Stomach (tissue), 9 donors: ENCODE data around the gene EIF4EBP2. TPM values are rescaled to one million over a fixed set of nuclear protein-coding genes. Genes with fewer than 3 reads are reported as not detected.

Experiments used
- DNase-seq, 2 donors: peaks; one replicate each; pipeline versions ENCODE4 v3.0.0 to v3.0.0-alpha.2; 2013 to 2019
- H3K27ac ChIP-seq, 5 donors: fragments of 200-600 bp in 4 of 5; sonication (generic) in 4 of 5; one replicate each; pipeline ENCODE4 v1.5.1; 2013 to 2019; ENCODE audit warnings: mild to moderate bottlenecking in 1 of 5, moderate library complexity in 1 of 5
- H3K27me3 ChIP-seq, 3 donors: fragments of 200-600 bp; sonication (generic); one replicate each; pipeline ENCODE4 v1.5.1; 2017 to 2019; ENCODE audit warnings: mixed run types in 1 of 3
- H3K36me3 ChIP-seq, 4 donors: fragments of 200-600 bp; sonication (generic); 1 replicate in 3 of 4; 2 replicates in 1 of 4; pipeline ENCODE4 v1.5.1; 2016 to 2019
- H3K4me1 ChIP-seq, 4 donors: fragments of 200-600 bp; sonication (generic); one replicate each; pipeline ENCODE4 v1.5.1; 2016 to 2019
- H3K4me3 ChIP-seq, 4 donors: fragments of 200-600 bp; sonication (generic) in 3 of 4; one replicate each; pipeline ENCODE4 v1.5.1; 2016 to 2019; ENCODE audit warnings: mild to moderate bottlenecking in 1 of 4
- H3K9me3 ChIP-seq, 4 donors: fragments of 200-600 bp; sonication (generic); one replicate each; pipeline ENCODE4 v1.5.1; 2016 to 2019
- EP300 ChIP-seq: sonication (generic); formaldehyde crosslinking; IDR thresholded peaks from one replicate; pipeline ENCODE4 v1.6.1; 2017; ENCODE audit warnings: antibody characterized with exemption
- POLR2A ChIP-seq, 4 donors: fragments of 450-650 bp; IDR thresholded peaks; one replicate each; pipeline ENCODE4 v1.6.1; 2016; ENCODE audit warnings: antibody characterized with exemption in 4 of 4, control low read depth in 2 of 4, mild to moderate bottlenecking in 1 of 4, moderate library complexity in 1 of 4
- POLR2AphosphoS5 ChIP-seq, 3 donors: sonication (generic); formaldehyde crosslinking; IDR thresholded peaks; one replicate each; pipeline ENCODE4 v1.6.1; 2016; ENCODE audit warnings: antibody characterized with exemption in 3 of 3
- WGBS, 5 donors: extraction: QIAGEN DNeasy Blood & Tissue Kit in 3 of 5; methylation state at CpG; one replicate each; pipeline versions ENCODE4 v1.1.5 to v1.1.7; 2013 to 2018; 5-methylcytosine and 5-hydroxymethylcytosine counted together
- intact Hi-C: fragments of 100-400 bp; cut with DNase I; formaldehyde crosslinking; loops from one replicate; pipeline ENCODE4 v1.15.1; 2023; ENCODE audit warnings: low total_unique reads
- polyA plus RNA-seq, 3 donors: library from polyadenylated mRNA; stranded (reverse); fragments of 200-250 nt; gene quantifications; one replicate each; pipeline ENCODE4 v1.2.3, GENCODE V29; 2013
- total RNA-seq, 5 donors: library from RNA; depleted of rRNA; stranded (reverse); fragments of >200 nt; gene quantifications; one replicate each; pipeline versions ENCODE4 v1.1.0 to v1.2.3, GENCODE V29; 2014 to 2016
- TF ChIP-seq, protein P1 (sequence below), 7 experiments: fragments of 450-650 bp in 4 of 7; fragments of 200-600 bp in 3 of 7; sonication (generic) in 3 of 7; IDR thresholded peaks; one replicate each; pipeline ENCODE4 v1.5.1; 2016 to 2019; ENCODE audit warnings: antibody characterized with exemption in 7 of 7, control low read depth in 2 of 7, mild to moderate bottlenecking in 1 of 7
- donor health status: healthy with polysubstance abuse.
- donor health status: Bipolar disorder and iron deficiency.
- donor health status: healthy.

EIF4EBP2 gene
- total and polyA plus RNA-seq, 8 donors, result 18.9 to 74.7 (median 47.3) TPM

DNA sequence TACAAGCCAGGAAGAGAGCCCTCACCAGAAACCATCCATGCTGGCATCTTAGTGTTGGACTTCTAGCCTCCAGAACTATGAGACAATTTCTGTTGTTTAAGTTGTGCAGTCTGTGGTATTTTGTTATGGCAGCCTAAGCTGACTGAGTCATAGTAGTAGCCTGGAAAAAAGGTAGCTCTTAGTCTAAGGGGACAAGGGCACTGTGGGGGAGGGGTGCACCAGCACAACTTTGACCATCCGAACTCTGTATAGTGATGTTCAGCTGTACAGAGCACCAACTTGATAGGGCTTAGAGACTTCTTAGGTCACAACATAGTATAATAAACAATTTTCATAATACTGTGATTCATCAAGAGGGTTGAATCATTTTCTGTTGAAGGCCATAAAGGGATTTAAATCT is 14.3 kb downstream of the EIF4EBP2 start:
- no peak for DNase-seq
- no peaks in the 10 kb centered on the region for H3K9me3 ChIP-seq
- H3K27ac ChIP-seq, result peak overlapping the region in 2 of 5 donors; percentile 2 to 37
- no peak overlapping the region for H3K4me3 ChIP-seq
- TF ChIP-seq POLR2AphosphoS5 (IDR thresholded peaks at IDR 0.05) (peak in 1 of 3 donors; percentile 8), EP300 (no peak)
- intact Hi-C loops, result no loop called here
- peaks cover 0 to 42% (median 11%) of the 10 kb centered on the region in 4 donors for H3K4me1 ChIP-seq
- peaks cover 29 to 39% (median 36%) of the 10 kb centered on the region in 4 donors for H3K36me3 ChIP-seq
- H3K27me3 ChIP-seq, result no peaks in the 10 kb centered on the region
- WGBS, 5 donors, result 63 to 88% (median 71%) methylated on average over 1 of the region's 1 CpG

DNA sequence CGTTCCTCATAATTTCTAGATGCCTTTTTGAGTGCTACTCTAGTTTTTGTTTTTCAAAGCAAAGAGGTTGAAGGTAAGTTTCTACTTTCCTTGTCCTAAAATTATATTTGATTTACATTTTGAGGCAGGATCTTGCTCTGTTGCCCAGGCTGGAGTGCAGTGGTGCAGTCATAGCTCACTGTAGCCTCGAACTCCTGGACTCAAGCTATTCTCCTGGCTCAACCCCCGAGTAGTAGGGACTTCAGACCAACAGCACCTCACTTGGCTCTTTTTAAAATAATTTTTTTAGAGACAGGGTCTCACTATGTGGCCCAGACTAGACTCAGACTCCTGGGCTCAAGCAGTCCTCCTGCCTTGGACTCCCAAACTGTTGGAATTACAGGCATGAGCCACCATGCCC is 14.8 kb downstream of the EIF4EBP2 start:
- peak overlapping the region in 1 of 5 donors; percentile 31 for H3K27ac ChIP-seq
- intact Hi-C loops, result no loop called here
- H3K9me3 ChIP-seq, result no peaks in the 10 kb centered on the region
- TF ChIP-seq, protein P1, sequence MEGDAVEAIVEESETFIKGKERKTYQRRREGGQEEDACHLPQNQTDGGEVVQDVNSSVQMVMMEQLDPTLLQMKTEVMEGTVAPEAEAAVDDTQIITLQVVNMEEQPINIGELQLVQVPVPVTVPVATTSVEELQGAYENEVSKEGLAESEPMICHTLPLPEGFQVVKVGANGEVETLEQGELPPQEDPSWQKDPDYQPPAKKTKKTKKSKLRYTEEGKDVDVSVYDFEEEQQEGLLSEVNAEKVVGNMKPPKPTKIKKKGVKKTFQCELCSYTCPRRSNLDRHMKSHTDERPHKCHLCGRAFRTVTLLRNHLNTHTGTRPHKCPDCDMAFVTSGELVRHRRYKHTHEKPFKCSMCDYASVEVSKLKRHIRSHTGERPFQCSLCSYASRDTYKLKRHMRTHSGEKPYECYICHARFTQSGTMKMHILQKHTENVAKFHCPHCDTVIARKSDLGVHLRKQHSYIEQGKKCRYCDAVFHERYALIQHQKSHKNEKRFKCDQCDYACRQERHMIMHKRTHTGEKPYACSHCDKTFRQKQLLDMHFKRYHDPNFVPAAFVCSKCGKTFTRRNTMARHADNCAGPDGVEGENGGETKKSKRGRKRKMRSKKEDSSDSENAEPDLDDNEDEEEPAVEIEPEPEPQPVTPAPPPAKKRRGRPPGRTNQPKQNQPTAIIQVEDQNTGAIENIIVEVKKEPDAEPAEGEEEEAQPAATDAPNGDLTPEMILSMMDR (IDR thresholded peaks at IDR 0.05), result no peak
- TF ChIP-seq POLR2AphosphoS5 (IDR thresholded peaks at IDR 0.05) (no peak), EP300 (no peak), POLR2A (IDR thresholded peaks at IDR 0.05) (no peak)
- no peak overlapping the region for H3K4me3 ChIP-seq
- H3K36me3 ChIP-seq, result peaks cover 29 to 44% (median 41%) of the 10 kb centered on the region in 4 donors
- H3K27me3 ChIP-seq, result no peaks in the 10 kb centered on the region
- no peak for DNase-seq
- peaks cover 0 to 38% (median 11%) of the 10 kb centered on the region in 4 donors for H3K4me1 ChIP-seq
- WGBS, 5 donors, result 89 to 94% (median 93%) methylated on average over 3 of the region's 3 CpGs

DNA sequence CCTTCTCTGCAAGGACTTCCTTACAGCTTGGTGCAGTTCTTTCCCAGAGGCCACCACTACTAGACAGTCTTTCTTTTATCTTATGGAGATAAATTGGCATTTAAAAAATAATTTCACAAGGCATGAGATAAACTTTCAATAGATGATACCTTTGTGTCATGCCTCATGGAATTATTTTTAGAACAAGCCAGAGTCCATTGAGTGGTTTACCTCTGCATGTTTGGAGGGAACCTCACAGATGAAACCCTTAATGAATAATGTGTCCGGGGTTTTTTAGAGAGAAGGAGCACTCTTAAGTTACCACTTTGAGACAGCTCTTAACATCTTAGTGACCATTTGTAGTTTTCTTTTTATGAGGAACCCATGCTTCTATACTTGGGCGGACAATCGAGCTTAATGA is 20.4 kb downstream of the EIF4EBP2 start:
- no peak for TF ChIP-seq POLR2AphosphoS5 (IDR thresholded peaks at IDR 0.05)
- TF ChIP-seq EP300, result no peak
- no peak for TF ChIP-seq POLR2A (IDR thresholded peaks at IDR 0.05)
- TF ChIP-seq, protein P1 (IDR thresholded peaks at IDR 0.05), result no peak
- Histone ChIP-seq H3K27me3 (no peaks in the 10 kb centered on the region), H3K27ac (peak overlapping the region in 1 of 5 donors; percentile 57), H3K36me3 (peaks cover 50 to 100% (median 96%) of the 10 kb centered on the region in 4 donors), H3K4me3 (no peak overlapping the region), H3K4me1 (peaks cover 0 to 35% (median 5%) of the 10 kb centered on the region in 4 donors), H3K9me3 (no peaks in the 10 kb centered on the region)
- 90 to 98% (median 96%) methylated on average over 3 of the region's 3 CpGs for WGBS, 5 donors
- DNase-seq, result no peak
- intact Hi-C loops, result no loop called here

DNA sequence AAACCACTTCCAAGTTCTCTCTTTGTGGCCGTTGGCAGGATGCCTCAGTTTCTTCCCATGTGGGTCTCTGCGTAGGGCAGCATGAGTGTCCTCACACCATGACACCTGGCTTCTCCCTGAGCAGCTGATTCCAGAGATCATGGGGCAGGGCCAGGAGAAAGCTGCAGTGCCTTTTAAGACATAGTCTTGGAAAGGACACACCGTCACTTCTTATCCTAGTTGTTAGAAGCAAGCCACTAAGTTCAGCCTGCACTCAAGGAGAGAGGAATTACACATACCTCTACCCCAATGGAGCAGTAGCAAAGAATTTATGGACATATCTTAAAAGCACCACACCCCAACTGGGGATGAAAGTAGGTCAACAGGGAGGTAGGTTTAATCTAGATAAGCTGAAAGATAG is 21.2 kb downstream of the EIF4EBP2 start:
- DNase-seq, result no peak
- WGBS, 5 donors, result 73 to 87% (median 81%) methylated on average over 3 of the region's 3 CpGs

More for the DNA sequence above, 21.2 kb downstream of the EIF4EBP2 start:
- H3K4me1 ChIP-seq, result peaks cover 4 to 34% (median 8%) of the 10 kb centered on the region in 4 donors
- TF ChIP-seq EP300 (no peak), POLR2A (IDR thresholded peaks at IDR 0.05) (no peak), POLR2AphosphoS5 (IDR thresholded peaks at IDR 0.05) (no peak)
- TF ChIP-seq, protein P1 (IDR thresholded peaks at IDR 0.05), result no peak
- no peak overlapping the region for H3K4me3 ChIP-seq
- H3K27ac ChIP-seq, result peak overlapping the region in 1 of 5 donors; percentile 57
- H3K36me3 ChIP-seq, result peaks cover 48 to 100% (median 95%) of the 10 kb centered on the region in 4 donors
- intact Hi-C loops, result no loop called here
- H3K27me3 ChIP-seq, result no peaks in the 10 kb centered on the region
- no peaks in the 10 kb centered on the region for H3K9me3 ChIP-seq
